Measurements from ENCODE around the gene DDT.
"Not testable (repeated sequence)": the region's sequence is repeated elsewhere in the genome, so short reads cannot be mapped to it uniquely, and the experiment has no call there.

The DDT gene

GRCh38 chr22:23949764-23950163 is 24.5 kb downstream of the DDT start:
- not testable (repeated sequence) for DNase-seq

- not testable (repeated sequence) for DNase-seq
Observed at GRCh38 chr22:23947391-23947790, 26.9 kb downstream of the DDT start.

GRCh38 chr22:23940166-23940565 is 34.1 kb downstream of the DDT start:
- DNase-seq = not testable (repeated sequence)

DNA sequence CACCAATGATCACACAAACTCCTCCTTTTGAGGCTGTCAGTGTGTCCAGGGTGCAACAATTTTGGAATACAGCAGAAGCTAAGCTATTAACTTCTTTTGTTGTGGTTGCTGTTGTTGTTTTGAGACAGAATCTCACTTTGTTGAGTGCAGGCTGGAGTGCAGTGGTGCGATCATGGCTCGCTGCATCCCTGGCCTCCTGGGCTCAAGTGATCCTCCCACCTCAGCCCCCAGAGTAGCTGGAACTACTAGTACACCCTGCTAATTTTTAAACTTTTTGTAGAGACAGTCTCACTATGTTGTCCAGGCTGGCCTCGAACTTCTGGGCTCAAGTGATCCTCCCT is 35.3 kb downstream of the DDT start:
- DNase-seq = no peak

DNA sequence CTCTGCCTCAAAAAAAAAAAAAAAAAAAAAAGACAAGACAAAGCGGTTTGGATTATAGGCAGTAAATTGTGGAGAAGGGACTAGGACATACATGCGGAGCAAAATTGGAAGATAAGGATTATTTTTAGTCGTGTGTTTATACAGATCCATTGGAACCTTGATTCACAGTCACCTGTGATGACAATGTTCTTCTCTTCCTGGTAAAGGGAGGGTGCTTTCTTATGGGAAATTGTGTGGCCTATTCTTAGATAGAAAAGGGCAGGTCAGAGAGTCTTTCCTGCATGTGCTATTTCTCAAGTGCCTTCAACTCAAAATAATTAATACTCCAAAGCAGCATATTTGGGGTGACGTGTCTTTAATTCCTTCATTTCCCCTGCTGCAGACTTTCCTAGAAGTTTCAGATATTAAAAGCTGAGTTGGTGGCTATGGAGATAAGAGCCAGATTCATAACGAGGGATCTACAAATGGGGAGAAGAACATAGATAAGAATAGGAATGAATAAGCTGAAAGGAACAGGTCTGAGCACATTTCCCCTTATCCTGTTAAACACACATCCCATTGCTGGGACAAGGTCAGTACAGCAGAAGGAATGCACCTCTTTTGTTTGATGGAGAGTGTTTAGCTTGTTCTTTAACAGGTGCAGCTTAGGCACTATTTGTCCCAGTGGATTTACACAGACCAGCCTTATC is 35.8 kb downstream of the DDT start:
- no peak for DNase-seq

- no peak for DNase-seq
Observed at GRCh38 chr22:23926561-23926960, 47.7 kb downstream of the DDT start.

- DNase-seq = no peak
Observed at GRCh38 chr22:23925020-23925606, 49.1 kb downstream of the DDT start.

- no peak for DNase-seq
Observed at GRCh38 chr22:23922921-23923320, 51.3 kb downstream of the DDT start.

- DNase-seq = not testable (repeated sequence)
Observed at GRCh38 chr22:23921586-23922201, 52.5 kb downstream of the DDT start.
